Measurements from ENCODE around the gene CEP170B.
"Not testable (repeated sequence)": the region's sequence is repeated elsewhere in the genome, so short reads cannot be mapped to it uniquely, and the experiment has no call there.

CEP170B gene

GRCh38 chr14:104919152-104919992 is 54.3 kb downstream of the CEP170B start:
- DNase-seq = not testable (repeated sequence)

DNA sequence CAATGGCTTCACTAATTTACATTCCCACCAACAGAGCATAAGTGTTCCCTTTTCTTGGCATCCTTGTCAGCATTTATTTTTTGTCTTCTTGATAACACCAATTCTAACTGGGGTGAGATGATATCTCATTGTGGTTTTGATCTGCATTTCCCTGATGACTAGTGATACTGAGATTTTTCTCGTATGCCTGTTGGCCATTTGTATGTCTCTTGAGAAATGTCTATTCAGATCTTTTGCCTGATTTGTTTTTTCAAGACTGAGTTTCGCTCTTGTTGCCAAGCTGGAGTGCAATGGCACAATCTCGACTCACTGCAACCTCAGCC is 54.9 kb downstream of the CEP170B start:
- no peak for DNase-seq

DNA sequence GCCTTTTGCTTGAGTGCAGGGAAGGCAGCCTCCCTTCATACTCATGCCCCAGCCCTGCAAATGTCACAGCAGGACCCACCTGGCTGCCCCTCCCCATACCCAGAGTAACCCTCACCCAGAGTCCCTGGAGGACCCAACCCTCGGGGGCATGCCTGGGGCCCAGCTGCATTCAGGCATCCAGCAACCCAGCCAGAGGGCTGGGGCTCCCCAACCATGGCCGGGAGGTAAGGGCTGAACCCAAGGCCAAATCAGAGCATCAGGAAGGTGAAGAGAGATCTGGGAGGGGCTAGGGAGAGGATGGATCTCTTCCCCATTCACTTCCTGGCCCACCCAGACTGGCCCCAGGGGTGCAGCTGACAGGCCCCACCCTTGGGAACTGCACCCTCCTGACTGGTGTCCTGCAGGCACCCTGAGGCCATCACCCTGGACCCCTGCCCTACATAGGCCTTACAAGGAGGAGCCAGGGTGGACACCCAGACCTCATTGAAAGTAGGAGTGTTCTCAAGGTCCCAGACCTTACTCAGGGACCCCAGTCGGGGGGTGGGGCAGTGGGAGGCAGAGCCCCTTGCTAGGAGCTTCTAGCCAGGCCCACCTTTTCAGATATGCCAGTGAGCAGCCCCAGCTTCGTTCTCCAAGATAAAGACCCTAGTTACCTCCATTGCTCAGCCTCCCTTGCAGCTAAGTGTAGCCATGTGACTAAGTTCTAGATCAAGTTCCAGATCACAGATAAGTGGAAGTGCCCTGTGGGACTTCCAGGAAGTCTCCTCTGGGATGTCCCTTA is 58.8 kb downstream of the CEP170B start:
- no peak for DNase-seq

GRCh38 chr14:104924421-104925213 is 59.5 kb downstream of the CEP170B start, which contains the start of gene PLD4:
Gene PLD4 (plus strand): TSS chr14:104924879. CDS start chr14:104927141, 2,262 bp downstream.
- DNase-seq = no peak

- no peak for DNase-seq
Measured at GRCh38 chr14:104925214-104925854, 60.3 kb downstream of the CEP170B start.

DNA sequence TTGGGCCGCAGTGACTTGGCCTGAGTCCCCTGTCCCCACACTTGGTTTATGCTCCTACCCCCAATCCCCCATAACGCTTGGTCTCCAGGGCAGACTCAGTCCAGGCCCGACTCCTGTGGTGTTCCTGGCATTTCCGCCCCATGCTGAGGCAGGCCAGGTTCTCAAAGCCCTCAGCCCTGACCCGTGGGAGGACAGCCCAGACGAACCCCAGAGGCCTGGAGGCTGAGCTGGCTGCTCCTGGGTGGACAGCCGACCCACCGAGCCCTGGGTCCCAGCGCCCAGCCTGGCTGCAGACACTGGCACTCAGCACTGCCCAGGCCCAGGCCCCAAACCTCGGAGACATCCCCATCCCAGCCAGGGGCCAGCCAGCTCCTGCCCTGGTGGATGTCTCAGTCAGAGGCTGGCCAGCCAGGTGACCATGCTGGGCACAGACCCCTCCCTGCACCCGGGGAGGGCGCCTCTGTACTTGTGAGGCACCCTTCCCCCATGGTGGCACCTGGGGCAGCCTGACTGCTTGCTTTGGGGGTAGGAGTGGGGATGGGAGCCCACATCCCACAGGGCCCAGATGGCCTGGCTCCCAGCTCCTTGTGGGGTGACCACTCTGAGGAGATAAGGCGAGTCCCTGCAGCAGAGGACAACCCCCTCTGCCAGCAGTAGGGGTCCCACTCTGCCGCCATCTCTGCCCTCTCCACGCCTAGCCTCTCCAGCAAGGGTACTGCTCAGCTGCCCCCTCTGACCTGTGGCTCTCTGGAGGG is 61.0 kb downstream of the CEP170B start:
- no peak for DNase-seq

GRCh38 chr14:104926619-104927431 is 61.8 kb downstream of the CEP170B start:
- no peak for DNase-seq

GRCh38 chr14:104927432-104927816 is 62.4 kb downstream of the CEP170B start:
- no peak for DNase-seq

DNA sequence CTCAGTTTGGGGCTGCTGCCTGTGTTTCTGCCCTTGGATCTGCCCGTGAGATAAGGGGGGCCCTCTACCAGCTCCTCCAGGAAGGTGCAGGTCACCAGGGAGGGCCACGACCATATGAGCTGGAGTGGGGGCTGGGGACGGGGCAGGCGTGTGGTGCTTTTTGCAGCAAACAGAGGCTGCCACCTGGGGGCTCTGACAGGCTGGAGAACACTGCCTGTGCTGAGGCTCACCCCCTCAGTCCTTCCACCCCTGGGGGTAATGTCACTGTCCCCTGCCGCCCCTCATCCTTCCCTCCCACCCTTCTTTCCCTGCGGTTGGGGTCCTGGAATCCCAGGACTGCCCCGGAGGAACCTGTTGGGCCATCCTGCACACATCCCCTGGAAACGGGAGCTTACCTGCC is 62.8 kb downstream of the CEP170B start:
- no peak for DNase-seq

DNA sequence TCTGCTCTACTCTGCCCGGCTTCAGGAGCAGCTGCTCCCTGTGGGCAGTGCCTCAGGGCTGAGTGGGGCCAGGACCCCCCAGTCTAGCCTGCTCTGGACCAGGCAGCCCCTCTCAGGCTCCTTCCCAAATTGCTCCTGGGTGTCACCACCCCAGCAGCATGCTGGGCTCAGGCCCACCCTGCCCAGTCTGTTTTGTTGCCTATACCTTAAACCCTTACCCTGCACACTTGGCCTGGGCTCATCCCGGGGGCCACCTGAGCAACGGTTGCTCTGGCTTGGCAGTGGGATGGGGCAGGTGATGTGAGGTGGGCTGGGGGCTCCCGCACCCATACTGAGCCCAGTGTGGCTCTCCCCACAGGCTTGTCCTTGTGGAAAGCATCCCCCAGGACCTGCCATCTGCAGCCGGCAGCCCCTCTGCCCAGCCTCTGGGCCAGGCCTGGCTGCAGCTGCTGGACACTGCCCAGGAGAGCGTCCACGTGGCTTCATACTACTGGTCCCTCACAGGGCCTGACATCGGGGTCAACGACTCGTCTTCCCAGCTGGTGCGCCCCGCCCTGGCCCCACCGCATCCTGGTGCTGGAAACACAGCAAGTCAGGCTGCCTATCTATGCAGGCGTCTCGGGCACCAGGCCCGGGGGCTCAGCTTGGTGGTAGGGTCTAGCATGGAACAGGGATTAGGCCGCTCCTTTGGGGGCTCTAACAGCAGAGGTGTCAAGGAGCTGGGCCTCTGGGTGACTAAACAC is 63.5 kb downstream of the CEP170B start:
- no peak for DNase-seq

DNA sequence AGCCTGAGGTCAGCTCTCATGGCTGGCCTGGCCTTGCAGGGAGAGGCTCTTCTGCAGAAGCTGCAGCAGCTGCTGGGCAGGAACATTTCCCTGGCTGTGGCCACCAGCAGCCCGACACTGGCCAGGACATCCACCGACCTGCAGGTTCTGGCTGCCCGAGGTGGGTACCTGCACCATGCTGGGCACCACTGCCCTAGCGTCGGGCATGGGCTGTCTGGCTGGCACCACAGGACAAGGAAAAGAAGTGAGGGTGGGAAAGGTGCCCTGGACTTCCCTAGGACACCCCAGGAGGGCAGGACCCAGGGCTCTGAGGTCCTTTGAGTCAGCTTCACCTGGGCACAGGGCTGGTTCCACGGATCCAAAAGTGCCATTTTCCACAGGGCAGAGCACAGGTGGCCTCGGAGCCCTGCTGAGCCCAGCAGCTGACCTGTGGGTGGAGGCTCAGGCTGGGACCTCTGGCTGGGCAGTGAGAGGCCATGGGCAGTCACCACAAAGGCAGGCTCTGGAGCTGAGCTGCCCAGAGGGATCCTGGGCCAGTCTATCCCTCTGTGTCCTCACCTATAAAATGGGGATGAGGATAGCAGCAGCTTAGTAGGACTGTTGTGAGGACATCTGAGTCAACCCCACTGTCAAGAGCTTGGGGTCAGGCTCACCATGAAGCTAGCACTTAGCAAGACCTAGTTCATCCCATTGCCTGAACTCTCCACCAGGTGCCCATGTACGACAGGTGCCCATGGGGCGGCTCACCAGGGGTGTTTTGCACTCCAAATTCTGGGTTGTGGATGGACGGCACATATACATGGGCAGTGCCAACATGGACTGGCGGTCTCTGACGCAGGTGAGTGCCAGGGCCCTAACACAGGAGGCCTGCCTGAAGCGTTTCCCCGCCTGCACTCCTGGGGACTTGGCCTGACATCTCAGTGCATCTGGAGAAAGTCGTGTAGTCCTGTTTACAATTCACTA is 64.5 kb downstream of the CEP170B start:
- DNase-seq = no peak

GRCh38 chr14:104930526-104931303 is 65.6 kb downstream of the CEP170B start:
- DNase-seq = no peak

GRCh38 chr14:104931304-104931770 is 66.3 kb downstream of the CEP170B start:
- no peak for DNase-seq

DNA sequence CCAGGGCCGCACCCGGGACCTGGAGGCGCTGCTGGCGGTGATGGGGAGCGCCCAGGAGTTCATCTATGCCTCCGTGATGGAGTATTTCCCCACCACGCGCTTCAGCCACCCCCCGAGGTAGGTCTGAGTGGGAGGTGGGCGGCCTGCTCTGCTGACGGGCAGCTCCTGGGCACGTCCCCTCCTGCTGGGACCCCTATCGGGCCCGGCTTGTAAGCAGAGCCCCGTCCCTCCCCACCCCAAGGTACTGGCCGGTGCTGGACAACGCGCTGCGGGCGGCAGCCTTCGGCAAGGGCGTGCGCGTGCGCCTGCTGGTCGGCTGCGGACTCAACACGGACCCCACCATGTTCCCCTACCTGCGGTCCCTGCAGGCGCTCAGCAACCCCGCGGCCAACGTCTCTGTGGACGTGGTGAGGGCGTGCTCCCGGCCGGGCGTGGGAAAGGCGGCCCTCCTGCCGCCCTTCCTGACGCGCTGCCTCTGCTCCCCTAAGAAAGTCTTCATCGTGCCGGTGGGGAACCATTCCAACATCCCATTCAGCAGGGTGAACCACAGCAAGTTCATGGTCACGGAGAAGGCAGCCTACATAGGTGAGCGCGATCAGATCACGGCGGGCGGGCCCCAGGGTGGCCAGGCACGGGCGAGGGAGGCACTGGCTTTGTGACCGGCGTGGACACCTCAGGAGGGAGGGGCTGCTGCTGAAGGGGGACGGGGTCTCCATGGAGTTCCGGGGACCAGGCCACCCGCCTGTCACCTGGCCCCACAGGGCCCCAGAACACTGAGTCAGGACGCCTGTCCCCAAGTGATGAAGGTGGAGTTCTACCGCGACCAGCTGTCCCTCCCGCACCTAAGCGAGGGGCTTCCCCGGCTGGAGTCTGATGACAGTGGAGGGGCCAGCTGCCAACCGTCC is 67.0 kb downstream of the CEP170B start:
- no peak for DNase-seq

GRCh38 chr14:104932676-104933631 is 67.9 kb downstream of the CEP170B start:
- DNase-seq = peak; percentile 85

Data from CD4-positive, alpha-beta T cell treated with Interleukin-12 subunit alpha and Interleukin-12 subunit beta, for 1 hour (primary cell).